Activated naive CD4-positive, alpha-beta T cell treated with anti-CD3 and anti-CD28 coated beads, Interleukin-2, amount 50 U/mL, for 24 hours (primary cell): ENCODE data around the gene TMEM126A.
A peak's percentile ranks its signal among the peaks of the same experiment; 100 is the strongest.
"Not testable (repeated sequence)": the region's sequence is repeated elsewhere in the genome, so short reads cannot be mapped to it uniquely, and the experiment has no call there.

Experiments used
- H3K27ac Mint-ChIP-seq: one replicate; pipeline ENCODE4 v1.8.0; 2021; ENCODE audit warnings: mild to moderate bottlenecking, mixed read lengths
- H3K27me3 Mint-ChIP-seq: one replicate; pipeline ENCODE4 v1.8.0; 2021; ENCODE audit warnings: mixed read lengths
- H3K36me3 Mint-ChIP-seq: one replicate; pipeline ENCODE4 v1.8.0; 2021; ENCODE audit warnings: mixed read lengths
- H3K4me1 Mint-ChIP-seq: one replicate; pipeline ENCODE4 v1.8.0; 2021; ENCODE audit warnings: mixed read lengths
- H3K4me3 Mint-ChIP-seq: one replicate; pipeline ENCODE4 v1.8.0; 2021; ENCODE audit warnings: mild to moderate bottlenecking, mixed read lengths
- H3K9me3 Mint-ChIP-seq: one replicate; pipeline ENCODE4 v1.8.0; 2021; ENCODE audit warnings: mixed read lengths

TMEM126A gene

DNA sequence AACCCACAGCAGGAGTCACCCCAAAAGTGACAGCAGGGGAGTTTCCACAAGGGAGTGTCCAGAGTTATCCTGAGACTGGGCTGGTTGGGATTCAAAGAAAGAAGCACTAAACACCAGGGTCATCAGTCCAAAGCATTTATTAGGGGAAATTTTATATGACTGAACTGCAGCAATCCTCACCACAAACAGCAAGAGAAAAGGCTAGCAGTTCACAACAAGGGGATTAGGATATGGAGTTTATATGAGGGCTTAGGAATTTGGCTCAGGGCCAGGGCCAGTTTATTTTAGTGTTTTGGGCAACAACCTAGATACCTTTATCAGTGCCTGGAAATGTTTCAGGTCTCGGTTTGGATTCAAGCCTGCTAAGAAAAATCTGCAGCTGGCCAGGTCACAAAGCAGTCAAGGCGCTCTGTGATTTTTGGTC is 4.6 kb upstream of the TMEM126A start:
- H3K4me3 Mint-ChIP-seq, result no peak overlapping the region
- H3K27ac Mint-ChIP-seq, result no peak overlapping the region
- H3K4me1 Mint-ChIP-seq, result peaks cover 14% of the 10 kb centered on the region
- no peaks in the 10 kb centered on the region for H3K9me3 Mint-ChIP-seq
- H3K27me3 Mint-ChIP-seq, result peaks cover 10% of the 10 kb centered on the region
- H3K36me3 Mint-ChIP-seq, result no peaks in the 10 kb centered on the region

DNA sequence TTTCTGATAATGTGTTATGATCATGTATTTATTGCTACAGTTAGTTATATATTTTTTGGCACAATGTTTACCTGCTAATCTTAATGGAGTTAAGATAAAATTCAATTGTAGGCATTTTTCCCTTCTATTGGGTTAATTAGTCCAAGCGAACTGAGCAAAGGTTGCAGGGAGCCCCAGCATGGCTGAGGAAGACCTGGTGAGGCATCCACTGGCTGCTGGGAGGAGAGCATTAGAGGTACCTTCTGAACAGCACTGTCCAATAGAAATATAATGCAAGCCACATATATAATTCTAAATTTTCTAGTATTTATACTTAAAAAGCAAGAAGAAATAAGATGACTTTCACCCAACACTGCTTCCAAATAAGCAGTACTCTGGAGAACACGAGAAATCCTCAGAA is 689 bp upstream of the TMEM126A start:
- Mint-ChIP-seq H3K4me3 (peak overlapping the region; percentile 94), H3K27me3 (peaks cover 10% of the 10 kb centered on the region), H3K9me3 (no peaks in the 10 kb centered on the region), H3K27ac (peak overlapping the region; percentile 94), H3K4me1 (peaks cover 39% of the 10 kb centered on the region), H3K36me3 (peaks cover 2% of the 10 kb centered on the region)

DNA sequence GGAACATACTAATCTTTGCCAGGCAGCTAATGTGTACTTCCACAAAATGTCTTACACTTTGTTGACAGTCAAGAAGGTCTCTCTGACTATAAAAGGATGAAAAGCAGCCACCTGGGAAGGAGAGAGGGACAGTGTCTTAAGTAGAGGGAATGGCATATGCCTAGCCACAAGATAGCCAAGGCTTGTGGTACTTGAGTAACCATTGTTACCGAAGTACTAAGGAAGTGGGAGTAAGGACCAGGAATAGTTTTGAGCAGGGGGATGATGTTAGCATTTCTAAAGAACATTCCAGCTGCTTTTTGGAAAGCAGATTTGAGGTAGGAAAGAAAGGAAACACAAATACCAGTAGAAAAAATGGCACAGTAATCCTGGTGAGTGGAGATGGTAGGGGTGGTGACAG is 3.4 kb downstream of the TMEM126A start:
- Mint-ChIP-seq H3K9me3 (no peaks in the 10 kb centered on the region), H3K27ac (no peak overlapping the region), H3K4me3 (no peak overlapping the region), H3K27me3 (no peaks in the 10 kb centered on the region), H3K4me1 (peaks cover 55% of the 10 kb centered on the region), H3K36me3 (peaks cover 4% of the 10 kb centered on the region)

GRCh38 chr11:85652786-85653447 is 5.2 kb downstream of the TMEM126A start:
- no peaks in the 10 kb centered on the region for H3K27me3 Mint-ChIP-seq
- peaks cover 55% of the 10 kb centered on the region for H3K4me1 Mint-ChIP-seq
- H3K4me3 Mint-ChIP-seq, result no peak overlapping the region
- no peaks in the 10 kb centered on the region for H3K9me3 Mint-ChIP-seq
- peak overlapping the region; percentile 30 for H3K27ac Mint-ChIP-seq
- peaks cover 8% of the 10 kb centered on the region for H3K36me3 Mint-ChIP-seq

GRCh38 chr11:85654343-85654742 is 6.6 kb downstream of the TMEM126A start:
- H3K9me3 Mint-ChIP-seq, H3K36me3 Mint-ChIP-seq, H3K4me3 Mint-ChIP-seq, H3K27ac Mint-ChIP-seq, H3K27me3 Mint-ChIP-seq: not testable (repeated sequence)
- H3K4me1 Mint-ChIP-seq, result peaks cover 58% of the 10 kb centered on the region

DNA sequence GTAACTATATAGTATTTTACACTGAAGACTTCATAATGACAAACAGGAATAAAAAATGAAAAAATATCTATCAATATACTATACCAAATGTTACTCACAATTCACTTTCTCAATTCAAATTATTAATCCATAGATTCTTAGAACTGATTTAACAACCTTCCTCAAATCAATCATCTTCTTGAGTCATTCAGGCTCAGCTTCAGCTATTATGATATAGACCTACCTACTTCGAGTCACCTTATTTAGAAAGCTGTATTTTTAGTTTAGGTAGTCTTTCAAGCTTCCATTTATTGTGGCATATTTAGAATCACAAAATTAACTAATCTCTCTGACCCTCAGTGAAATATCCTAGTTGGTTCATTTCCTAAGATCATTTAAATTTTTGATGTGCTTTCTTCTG is 9.0 kb downstream of the TMEM126A start:
- Mint-ChIP-seq H3K27me3 (no peaks in the 10 kb centered on the region), H3K4me3 (no peak overlapping the region), H3K9me3 (no peaks in the 10 kb centered on the region), H3K4me1 (peaks cover 66% of the 10 kb centered on the region), H3K36me3 (peaks cover 18% of the 10 kb centered on the region), H3K27ac (peak overlapping the region; percentile 90)

DNA sequence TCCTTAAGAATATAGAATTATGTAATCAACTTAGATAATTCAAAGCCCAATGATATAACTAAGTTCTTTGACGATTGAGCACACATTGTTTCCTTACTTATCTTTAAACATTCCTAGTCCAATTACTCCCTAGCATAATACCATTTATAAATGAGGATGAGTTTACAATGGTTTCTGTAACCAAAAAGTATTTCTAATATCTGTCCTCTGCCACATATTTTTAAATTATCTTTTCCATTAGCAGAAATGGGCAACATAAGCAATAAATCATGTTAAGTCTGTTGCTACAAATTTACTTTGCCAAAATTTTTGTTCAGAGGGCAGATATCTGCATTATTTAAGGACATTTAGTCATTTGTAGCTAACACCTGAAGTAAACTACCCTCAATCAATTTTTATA is 10.4 kb downstream of the TMEM126A start:
- H3K9me3 Mint-ChIP-seq, result no peaks in the 10 kb centered on the region
- no peaks in the 10 kb centered on the region for H3K27me3 Mint-ChIP-seq
- H3K36me3 Mint-ChIP-seq, result peaks cover 16% of the 10 kb centered on the region
- no peak overlapping the region for H3K4me3 Mint-ChIP-seq
- no peak overlapping the region for H3K27ac Mint-ChIP-seq
- H3K4me1 Mint-ChIP-seq, result peaks cover 61% of the 10 kb centered on the region

GRCh38 chr11:85661972-85662664 is 14.4 kb downstream of the TMEM126A start:
- Mint-ChIP-seq H3K36me3 (peaks cover 20% of the 10 kb centered on the region), H3K27me3 (no peaks in the 10 kb centered on the region), H3K27ac (no peak overlapping the region), H3K4me1 (peaks cover 60% of the 10 kb centered on the region), H3K4me3 (peak overlapping the region; percentile 99), H3K9me3 (no peaks in the 10 kb centered on the region)

- Mint-ChIP-seq H3K9me3 (no peaks in the 10 kb centered on the region), H3K4me3 (peak overlapping the region; percentile 99), H3K36me3 (peaks cover 19% of the 10 kb centered on the region), H3K27me3 (no peaks in the 10 kb centered on the region), H3K27ac (peak overlapping the region; percentile 99), H3K4me1 (peaks cover 51% of the 10 kb centered on the region)
These were observed 15.4 kb downstream of the TMEM126A start for GRCh38 chr11:85663080-85663752.

DNA sequence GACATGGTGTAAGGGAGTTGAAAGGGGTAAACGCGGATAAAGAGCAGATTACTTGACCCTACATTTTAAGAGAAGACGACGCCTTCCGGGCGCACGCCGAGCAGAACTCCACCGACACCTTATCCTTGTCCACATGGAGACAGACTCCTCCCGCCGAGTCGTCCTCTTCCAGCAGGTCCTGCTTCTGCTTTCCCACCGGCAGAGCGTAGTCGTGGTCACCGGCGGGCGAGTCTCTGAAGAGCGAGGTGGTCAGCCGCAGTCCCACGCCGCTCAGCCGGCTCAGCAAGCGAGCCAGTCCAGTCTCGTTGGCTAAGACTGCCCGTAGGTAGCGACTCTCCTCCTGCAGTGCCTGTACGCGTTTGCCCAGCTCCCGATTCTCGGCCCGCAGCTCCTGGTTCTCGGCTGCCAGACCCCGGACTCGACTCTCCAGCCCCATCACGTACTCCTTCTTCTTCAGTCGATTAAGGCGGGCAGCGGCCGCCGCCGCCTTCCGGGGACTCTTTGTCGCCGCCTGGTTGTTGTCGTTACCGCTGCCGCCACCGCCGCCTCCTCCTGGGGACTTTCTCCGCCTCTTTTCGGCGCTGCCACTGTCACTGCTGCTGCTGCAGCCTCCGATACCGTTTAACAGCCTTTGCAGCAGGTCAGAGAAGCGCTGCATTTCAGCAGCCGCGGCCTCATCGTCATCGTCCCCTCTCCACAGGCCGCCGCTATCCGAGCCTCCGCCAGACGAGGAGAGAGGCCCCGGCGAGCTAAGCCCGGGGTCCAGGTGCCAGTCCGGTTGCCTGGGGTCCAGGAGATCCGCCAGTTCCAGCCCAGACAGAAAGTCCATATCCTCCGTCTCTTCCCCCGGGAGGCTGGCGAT is 16.2 kb downstream of the TMEM126A start:
- peak overlapping the region; percentile 99 for H3K4me3 Mint-ChIP-seq
- peaks cover 19% of the 10 kb centered on the region for H3K36me3 Mint-ChIP-seq
- H3K9me3 Mint-ChIP-seq, result no peaks in the 10 kb centered on the region
- peak overlapping the region; percentile 99 for H3K27ac Mint-ChIP-seq
- H3K27me3 Mint-ChIP-seq, result no peaks in the 10 kb centered on the region
- H3K4me1 Mint-ChIP-seq, result peaks cover 44% of the 10 kb centered on the region

DNA sequence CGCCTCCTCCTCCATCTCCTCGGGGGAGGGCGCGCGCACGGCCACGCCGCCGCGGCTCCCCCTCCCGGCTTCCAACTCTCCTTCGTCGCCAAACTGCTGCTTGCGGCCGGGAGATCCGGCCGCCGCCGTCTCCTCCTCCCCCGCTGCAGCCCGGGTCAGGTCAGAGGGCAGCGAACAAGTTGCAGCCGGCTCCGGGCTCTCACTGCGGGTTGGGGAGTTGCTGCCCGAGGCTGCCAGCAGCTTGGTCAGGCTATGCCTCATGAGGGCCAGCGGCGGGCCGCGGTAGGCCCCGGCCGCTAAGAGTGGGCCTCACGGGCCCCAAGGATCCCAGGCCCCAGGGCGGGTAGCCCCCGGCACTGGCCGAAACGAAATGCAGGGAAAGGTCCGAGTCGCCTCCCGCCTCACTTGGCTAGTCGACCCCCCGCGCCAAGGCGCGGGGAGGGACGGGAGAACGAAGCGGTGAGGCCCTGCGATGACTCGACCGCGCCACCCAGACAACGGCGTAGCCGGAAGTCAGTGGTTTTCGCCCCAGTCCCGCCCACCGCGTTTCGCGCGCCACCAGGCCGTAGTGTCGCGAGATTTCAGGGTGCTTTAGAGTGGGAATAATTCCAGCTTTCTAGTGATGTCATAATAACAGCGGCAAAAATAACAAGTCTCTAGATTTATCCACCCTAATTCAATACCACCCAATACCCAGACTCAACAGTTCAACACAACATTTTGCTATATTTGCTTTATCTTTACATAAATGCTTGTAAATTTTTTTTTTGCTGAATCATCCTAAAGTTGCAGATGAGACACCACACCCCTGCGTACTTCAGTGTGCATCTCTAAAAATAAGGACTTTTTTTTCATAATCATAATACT is 17.1 kb downstream of the TMEM126A start, which contains the start of gene CREBZF:
CREBZF (minus strand) TSS at position 515 of the 867 bp plus-strand sequence; CDS start at position 261, 254 bp downstream.
- Mint-ChIP-seq H3K4me3 (peak within 1 kb of the TSS; percentile 99), H3K9me3 (no peaks in the 10 kb centered on the region), H3K36me3 (peaks cover 16% of the 10 kb centered on the region), H3K27me3 (no peaks in the 10 kb centered on the region), H3K27ac (peak within 1 kb of the TSS; percentile 99), H3K4me1 (peaks cover 35% of the 10 kb centered on the region)

GRCh38 chr11:85665733-85666132 is 18.0 kb downstream of the TMEM126A start:
- Mint-ChIP-seq H3K4me1 (peaks cover 26% of the 10 kb centered on the region), H3K4me3 (peak overlapping the region; percentile 99)

GRCh38 chr11:85666687-85667086 is 18.9 kb downstream of the TMEM126A start:
- peaks cover 7% of the 10 kb centered on the region for H3K36me3 Mint-ChIP-seq
- no peak overlapping the region for H3K27ac Mint-ChIP-seq
- peaks cover 18% of the 10 kb centered on the region for H3K4me1 Mint-ChIP-seq
- H3K9me3 Mint-ChIP-seq, result no peaks in the 10 kb centered on the region
- no peak overlapping the region for H3K4me3 Mint-ChIP-seq
- H3K27me3 Mint-ChIP-seq, result no peaks in the 10 kb centered on the region

More at GRCh38 chr11:85665733-85666132, 18.0 kb downstream of the TMEM126A start:
- Mint-ChIP-seq H3K36me3 (peaks cover 14% of the 10 kb centered on the region), H3K27me3 (no peaks in the 10 kb centered on the region), H3K27ac (peak overlapping the region; percentile 90), H3K9me3 (no peaks in the 10 kb centered on the region)

GRCh38 chr11:85668157-85668556 is 20.4 kb downstream of the TMEM126A start:
- peaks cover 13% of the 10 kb centered on the region for H3K4me1 Mint-ChIP-seq
- H3K9me3 Mint-ChIP-seq, result no peaks in the 10 kb centered on the region
- no peaks in the 10 kb centered on the region for H3K27me3 Mint-ChIP-seq
- peaks cover 6% of the 10 kb centered on the region for H3K36me3 Mint-ChIP-seq
- no peak overlapping the region for H3K4me3 Mint-ChIP-seq
- no peak overlapping the region for H3K27ac Mint-ChIP-seq
